GM19023 (cell line): ENCODE results near the gene NPEPPS.

Experiments
- ATAC-seq: cut with Tn5 transposase; IDR thresholded peaks from one replicate; pipeline ENCODE4 v1.9.1; 2021; ENCODE audit warnings: mild to moderate bottlenecking, moderate library complexity; ENCODE audit not compliant: unreplicated experiment

Gene NPEPPS

GRCh38 chr17:47663912-47664623, 133.2 kb downstream of the NPEPPS start:
- ATAC-seq = no peak

GRCh38 chr17:47664624-47664941, 133.7 kb downstream of the NPEPPS start:
- no peak for ATAC-seq

- ATAC-seq = no peak
These were observed 134.7 kb downstream of the NPEPPS start for GRCh38 chr17:47665655-47666054.

GRCh38 chr17:47669081-47669480, 138.2 kb downstream of the NPEPPS start:
- no peak for ATAC-seq

- ATAC-seq = no peak
These were observed 139.2 kb downstream of the NPEPPS start for GRCh38 chr17:47670064-47670463.
